NCI-H2029 (cell line): ENCODE measurements around the gene E2F1.
"Not testable (repeated sequence)": the region's sequence is repeated elsewhere in the genome, so short reads cannot be mapped to it uniquely, and the experiment has no call there.

Source experiments
- DNase-seq: peaks from one replicate; lab custom pipeline; 2025; lab: John Stamatoyannopoulos, UW

The E2F1 gene

DNA sequence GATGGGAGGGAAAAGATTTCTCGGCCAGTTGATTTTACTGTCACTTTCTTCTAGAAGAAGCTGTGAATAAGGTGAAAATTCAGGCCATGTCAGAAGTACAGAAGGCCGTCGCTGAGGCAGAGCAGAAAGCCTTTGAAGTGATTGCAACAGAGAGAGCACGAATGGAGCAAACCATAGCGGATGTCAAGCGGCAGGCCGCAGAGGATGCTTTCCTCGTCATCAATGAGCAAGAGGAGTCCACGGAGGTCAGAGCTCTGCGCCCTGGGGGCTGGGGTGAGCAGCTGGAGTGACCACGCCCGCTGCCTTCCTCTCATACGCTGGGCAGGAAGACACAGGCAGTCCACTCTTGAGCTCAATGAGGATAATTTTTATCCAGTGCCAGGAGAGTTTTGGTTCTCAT lies 45.9 kb downstream of the E2F1 start:
- no peak for DNase-seq

DNA sequence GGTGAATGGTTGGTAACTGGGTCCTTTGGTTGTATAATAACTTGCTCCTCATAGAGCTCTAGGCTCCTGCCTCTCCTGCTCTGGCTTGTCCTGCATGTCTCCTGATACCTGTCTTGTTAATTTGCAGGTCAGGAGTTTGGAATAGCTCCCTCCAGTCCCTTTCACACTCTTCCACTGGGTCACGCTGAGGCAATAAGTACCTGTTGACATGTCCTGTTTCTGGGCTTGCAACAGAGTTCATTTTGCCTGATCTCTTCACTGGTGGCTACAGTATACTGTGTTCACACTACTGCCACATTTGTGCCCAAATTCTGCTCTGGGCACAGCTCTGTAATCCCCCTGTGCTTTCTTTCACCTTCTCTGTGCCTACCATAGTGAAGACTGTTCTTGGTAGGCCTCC lies 49.4 kb downstream of the E2F1 start:
- DNase-seq = no peak

DNA sequence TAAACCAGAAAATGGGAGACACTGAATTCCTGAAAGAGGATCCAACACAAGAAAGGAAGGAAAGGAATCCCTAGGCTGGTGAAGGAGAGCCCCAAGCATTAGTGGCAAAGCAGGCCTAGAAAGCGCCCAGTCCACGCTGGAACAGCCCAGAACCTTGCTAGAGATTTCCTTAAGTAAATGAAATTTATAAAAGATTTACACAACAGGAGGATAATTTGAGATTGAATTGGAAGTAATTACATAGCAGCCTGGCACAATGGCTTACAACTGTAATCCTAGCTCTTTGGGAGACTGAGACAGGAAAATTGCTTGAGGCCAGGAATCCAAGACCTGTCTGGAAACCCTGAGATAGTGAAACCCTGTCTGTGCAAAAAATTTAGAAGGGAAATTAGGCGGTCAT lies 50.8 kb downstream of the E2F1 start:
- DNase-seq = no peak

DNA sequence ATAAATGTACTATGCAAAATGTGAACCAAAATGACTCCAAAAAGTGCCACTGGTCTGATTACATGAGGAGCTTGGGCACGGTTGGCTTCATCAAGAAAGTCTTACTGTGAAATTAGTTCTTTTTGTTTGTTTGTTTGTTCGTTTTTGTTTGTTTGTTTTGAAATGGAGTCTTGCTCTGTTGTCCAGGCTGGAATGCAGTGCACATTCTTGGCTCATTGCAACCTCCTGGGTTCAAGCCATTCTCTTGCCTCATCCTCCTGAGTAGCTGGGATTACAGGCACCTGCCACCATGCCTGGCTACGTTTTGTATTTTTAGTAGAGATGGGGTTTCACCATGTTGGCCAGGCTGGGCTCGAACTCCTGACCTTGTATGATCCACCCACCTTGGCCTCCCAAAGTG lies 54.3 kb downstream of the E2F1 start:
- not testable (repeated sequence) for DNase-seq

DNA sequence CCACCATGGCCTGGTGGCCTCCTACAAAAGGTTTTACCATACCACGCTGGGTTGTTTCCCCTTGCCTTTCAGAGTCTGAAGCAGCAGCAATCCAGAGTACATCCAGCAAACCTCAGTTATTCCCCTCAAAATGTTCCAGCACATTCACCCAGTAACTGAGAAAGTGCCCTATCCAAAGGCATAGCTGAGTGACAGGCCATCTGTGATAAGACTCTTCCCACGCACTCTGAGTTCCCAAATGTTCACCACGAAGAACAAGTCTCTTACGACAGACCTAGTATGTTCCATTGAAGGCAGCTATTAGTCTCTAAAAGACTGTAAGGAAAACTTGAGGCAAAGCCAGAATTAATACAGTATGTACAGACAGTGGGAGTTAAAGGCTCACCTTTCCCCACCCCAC lies 55.7 kb downstream of the E2F1 start:
- DNase-seq = no peak

DNA sequence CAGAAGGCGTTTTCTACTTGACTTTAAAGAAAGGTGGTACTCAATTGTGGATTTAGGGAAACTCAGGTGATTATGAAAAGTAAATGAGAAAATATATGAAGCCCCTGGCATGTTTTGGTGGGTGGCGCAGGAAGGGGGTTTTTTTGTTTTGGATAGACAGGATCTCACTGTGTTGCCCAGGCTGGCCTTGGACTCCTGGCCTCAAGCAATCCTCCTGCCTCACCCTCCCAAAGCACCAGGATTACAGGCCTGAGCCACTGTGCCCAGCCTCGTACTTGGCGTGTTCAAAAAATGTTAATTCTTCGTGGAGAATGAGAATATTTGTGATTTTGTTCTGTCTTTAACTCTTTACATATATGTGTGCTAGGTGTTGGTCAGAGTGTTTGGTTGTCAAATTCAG lies 56.2 kb downstream of the E2F1 start:
- DNase-seq = no peak

DNA sequence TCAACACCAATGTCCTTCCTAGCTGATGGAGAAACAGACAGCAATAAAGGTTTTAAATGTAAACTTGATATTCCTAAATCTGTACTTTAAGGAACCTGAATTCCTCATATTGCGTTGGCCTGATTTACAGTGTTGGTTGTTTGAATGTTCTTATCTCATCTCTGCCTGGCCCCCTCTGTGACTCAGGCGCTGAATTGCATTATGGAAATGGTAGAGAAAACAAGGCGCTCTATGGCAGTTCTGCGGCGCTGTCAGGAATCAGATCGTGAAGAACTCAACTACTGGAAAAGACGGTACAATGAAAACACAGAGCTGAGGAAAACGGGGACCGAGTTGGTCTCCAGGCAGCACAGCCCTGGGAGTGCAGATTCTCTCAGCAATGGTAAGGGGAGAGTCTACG lies 56.7 kb downstream of the E2F1 start:
- DNase-seq = no peak

DNA sequence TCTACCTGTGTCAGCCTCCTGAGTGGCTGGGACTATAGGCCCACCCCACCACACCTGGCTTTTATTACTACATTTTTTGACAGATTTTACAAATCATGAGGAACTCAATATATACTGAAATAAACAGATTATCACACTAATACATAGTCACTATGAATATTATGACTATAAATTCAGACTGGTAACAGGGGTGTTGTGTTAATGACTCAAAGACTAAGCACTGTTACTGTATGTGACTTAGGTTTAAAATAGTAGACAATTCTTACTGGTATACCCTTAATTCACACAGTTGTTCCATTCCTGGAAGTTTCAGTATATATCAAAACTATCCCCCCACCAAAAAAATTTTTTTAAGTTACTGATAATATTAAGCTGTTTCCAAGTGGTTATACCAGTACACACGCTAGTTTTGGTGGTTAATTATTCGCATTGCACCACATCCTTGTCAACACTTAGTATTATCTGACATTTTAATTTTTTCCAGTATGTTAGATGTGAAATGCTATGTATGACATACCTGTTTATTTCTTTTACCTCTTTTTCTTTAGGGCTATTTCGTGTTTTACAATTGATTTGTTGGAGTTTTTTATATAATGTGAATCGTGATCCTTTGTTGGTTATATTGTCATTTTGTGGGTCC lies 58.5 kb downstream of the E2F1 start:
- no peak for DNase-seq

DNA sequence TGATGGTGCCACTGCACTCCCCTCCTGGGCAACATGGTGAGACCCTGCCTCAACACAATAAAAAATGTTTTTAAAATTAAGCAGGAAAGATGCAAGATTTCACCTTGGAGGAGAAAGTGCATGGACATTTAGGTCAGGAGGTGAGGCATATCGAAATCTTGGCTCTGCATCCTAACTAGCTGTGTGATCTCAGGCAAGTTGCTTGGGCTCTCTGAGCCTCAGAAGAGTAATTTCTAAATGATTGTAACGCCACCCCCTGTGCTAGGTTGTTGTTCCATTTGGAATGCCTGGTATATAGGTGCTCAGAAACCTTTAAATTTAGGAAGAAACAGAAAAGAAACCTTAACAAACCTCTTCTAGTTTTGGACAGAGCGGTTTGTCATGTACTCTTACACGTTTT lies 60.0 kb downstream of the E2F1 start:
- DNase-seq = no peak
